GM12878 (cell line): Measurements from ENCODE around the gene AOPEP. TPM values are rescaled to one million over a fixed set of nuclear protein-coding genes. Genes with fewer than 3 reads are reported as not detected.

Experiments
- ATAC-seq: fragments of 200-7000 bp; cut with Tn5 transposase; 3 replicates; pipeline ENCODE4 v1.9.1; 2020; ENCODE audit warnings: mild to moderate bottlenecking, moderate library complexity
- BruUV-seq: library from RNA; stranded (reverse); fragments of 400-500 nt; replicated peaks from 2 replicates; lab custom pipeline; 2021; lab: Mats Ljungman, UMichigan
- CTCF ChIA-PET: fragments of 300-600 bp; sonication (Branson Sonifier 250); formaldehyde crosslinking; extraction: SDS; loops from one replicate; lab custom pipeline; 2021; ENCODE audit warnings: inconsistent platforms; lab: Yijun Ruan, JAX
- POLR2A ChIA-PET: fragments of 350-600 bp; formaldehyde crosslinking; extraction: SDS; loops from one replicate; lab custom pipeline; 2021; ENCODE audit warnings: inconsistent platforms; lab: Charles Lee
- RAD21 ChIA-PET: fragments of 300-600 bp; sonication (Branson Sonifier 250); formaldehyde crosslinking; loops from one replicate; lab custom pipeline; 2023; ENCODE audit warnings: antibody characterized with exemption; ENCODE audit not compliant: unreplicated experiment; lab: Charles Lee
- SMC1A ChIA-PET: fragments of 300-600 bp; sonication (Branson Sonifier 250); formaldehyde crosslinking; loops from one replicate; lab custom pipeline; 2023; ENCODE audit not compliant: unreplicated experiment, uncharacterized antibody; lab: Charles Lee
- DNase-seq: peaks from one replicate; pipeline ENCODE4 v3.0.0-alpha.2; 2011; ENCODE audit warnings: low read depth, low spot score
- FAIRE-seq: peaks from 3 replicates; lab custom pipeline; 2011; peaks lifted over from hg19 to GRCh38; lab: Jason Lieb, UNC
- H2AFZ ChIP-seq: 2 replicates; pipeline ENCODE4 v1.6.0; 2011; ENCODE audit warnings: low read depth, low read length, control low read depth; ENCODE audit not compliant: control insufficient read depth
- H3K27ac ChIP-seq: 2 replicates; pipeline ENCODE4 v1.5.1; 2011; ENCODE audit warnings: control low read depth; ENCODE audit not compliant: control insufficient read depth, insufficient read depth
- H3K27me3 ChIP-seq, 2 experiments: replicated peaks in 1 of 2; 2 replicates each; pipeline versions ENCODE4 v1.6.0 to v1.6.1; 2011; ENCODE audit warnings: low read length in 1 of 2; ENCODE audit not compliant: control insufficient read depth in 2 of 2, insufficient read depth in 2 of 2
- H3K36me3 ChIP-seq, 2 experiments: 2 replicates each; pipeline ENCODE4 v1.5.1; 2011; ENCODE audit warnings: low read length in 1 of 2; ENCODE audit not compliant: control insufficient read depth in 2 of 2, insufficient read depth in 2 of 2
- H3K4me1 ChIP-seq: 2 replicates; pipeline ENCODE4 v1.6.1; 2011; ENCODE audit warnings: mild to moderate bottlenecking, low read length, moderate library complexity, mixed read lengths; ENCODE audit not compliant: control insufficient read depth, insufficient read depth
- H3K4me2 ChIP-seq: 2 replicates; pipeline ENCODE4 v1.6.0; 2011; ENCODE audit warnings: control low read depth; ENCODE audit not compliant: control insufficient read depth, insufficient read depth
- H3K4me3 ChIP-seq: fragments of 200-600 bp; sonication (generic); 2 replicates; pipeline ENCODE4 v1.5.1; 2016
- H3K79me2 ChIP-seq: 2 replicates; pipeline ENCODE4 v1.6.0; 2011; ENCODE audit warnings: low read length; ENCODE audit not compliant: control insufficient read depth, insufficient read depth
- H3K9ac ChIP-seq: 2 replicates; pipeline ENCODE4 v1.8.0; 2011; ENCODE audit warnings: low read length, control low read depth, mixed read lengths; ENCODE audit not compliant: control insufficient read depth, insufficient read depth
- H3K9me3 ChIP-seq: replicated peaks from 3 replicates; pipeline ENCODE4 v1.5.1; 2011; ENCODE audit warnings: mild to moderate bottlenecking, low read length; ENCODE audit not compliant: control insufficient read depth, insufficient read depth
- H4K20me1 ChIP-seq: 2 replicates; pipeline ENCODE4 v1.6.0; 2011; ENCODE audit not compliant: control insufficient read depth, insufficient read depth
- BCL11A ChIP-seq: IDR thresholded peaks from 2 replicates; pipeline ENCODE4 v1.6.1; 2011; ENCODE audit warnings: low read depth, low read length
- CBX3 ChIP-seq: fragments of 200-600 bp; sonication (generic); IDR thresholded peaks from 2 replicates; pipeline ENCODE4 v1.6.1; 2016; ENCODE audit warnings: low read depth, borderline replicate concordance
- JUND ChIP-seq: IDR thresholded peaks from 2 replicates; pipeline ENCODE4 v1.6.1; 2012; ENCODE audit warnings: low read depth, mild to moderate bottlenecking, low read length, improper control_type of control experiment, moderate library complexity
- MTA3 ChIP-seq: IDR thresholded peaks from 2 replicates; pipeline ENCODE4 v1.6.1; 2012; ENCODE audit warnings: low read length, inconsistent platforms, borderline replicate concordance
- NRF1 ChIP-seq: conservative IDR thresholded peaks from 2 replicates; pipeline ENCODE4 v1.6.1; 2011; ENCODE audit warnings: mild to moderate bottlenecking, low read depth, low read length, improper control_type of control experiment
- POLR2A ChIP-seq: IDR thresholded peaks from 2 replicates; pipeline ENCODE4 v1.6.1; 2011; ENCODE audit warnings: low read depth, mild to moderate bottlenecking, low read length
- SMAD5 ChIP-seq: IDR thresholded peaks from 2 replicates; pipeline ENCODE4 v1.6.1; 2016; ENCODE audit warnings: antibody characterized with exemption, low read depth
- SREBF2 ChIP-seq: IDR thresholded peaks from 2 replicates; pipeline ENCODE4 v1.6.1; 2012; ENCODE audit warnings: mild to moderate bottlenecking, low read length
- YBX1 ChIP-seq: fragments of 450-650 bp; IDR thresholded peaks from 2 replicates; pipeline ENCODE4 v1.6.1; 2016; ENCODE audit warnings: antibody characterized with exemption
- ZNF274 ChIP-seq: IDR thresholded peaks from one replicate; pipeline ENCODE4 v1.8.0; 2011; ENCODE audit not compliant: insufficient read length, insufficient read depth
- WGBS: methylation state at CpG from one replicate; pipeline ENCODE4 v1.1.6; 2016; ENCODE audit warnings: low lambda C conversion rate; ENCODE audit not compliant: insufficient replicate concordance, insufficient coverage; ENCODE audit errors: missing lambda C conversion rate; 5-methylcytosine and 5-hydroxymethylcytosine counted together
- in situ Hi-C: fragments of 300-500 bp; cut with MboI; formaldehyde crosslinking; loops from 9 replicates; pipeline ENCODE4 v1.14.3; 2018; ENCODE audit warnings: mixed read lengths
- intact Hi-C: fragments of 100-400 bp; cut with micrococcal nuclease; formaldehyde crosslinking; loops from one replicate; pipeline ENCODE4 v1.14.2; 2022; ENCODE audit not compliant: unreplicated experiment
- polyA plus RNA-seq, 11 experiments: library from polyadenylated mRNA; depleted of rRNA in 4 of 11; unstranded in 6 of 11; stranded (reverse) in 5 of 11; fragments of >200 nt; fragmentation: Nextera tagmentation in 4 of 11; fragmentation: Illumina TruSeq in 1 of 11; extraction: Ambion mirVana in 4 of 11; extraction: Trizol in 1 of 11; gene quantifications; 1 replicate in 1 of 11; 2 replicates in 10 of 11; pipeline versions ENCODE4 v1.2.1 to v1.2.3, GENCODE V29; 2011 to 2016; ENCODE audit warnings: inconsistent platforms in 2 of 11, missing spikeins in 2 of 11, low read depth in 1 of 11
- total RNA-seq, 4 experiments: library from RNA; depleted of rRNA in 3 of 4; stranded (reverse); fragments of >200 nt in 3 of 4; fragmentation: Illumina TruSeq in 1 of 4; extraction: Trizol in 1 of 4; gene quantifications; 2 replicates each; pipeline versions ENCODE4 v1.2.1 to v1.2.3, GENCODE V29; 2013 to 2021
- TF ChIP-seq, protein P1 (sequence below): fragments of 450-650 bp; IDR thresholded peaks from 2 replicates; pipeline ENCODE4 v1.6.1; 2016; ENCODE audit warnings: mild to moderate bottlenecking, moderate library complexity, borderline replicate concordance
- TF ChIP-seq, protein P2 (sequence below): IDR thresholded peaks from 2 replicates; pipeline ENCODE4 v1.6.1; 2011; ENCODE audit warnings: mild to moderate bottlenecking, low read depth, low read length, moderate library complexity; ENCODE audit not compliant: insufficient replicate concordance
- TF ChIP-seq, protein P3 (sequence below): IDR thresholded peaks from 2 replicates; pipeline ENCODE4 v1.6.1; 2012; ENCODE audit warnings: low read depth, low read length, improper control_type of control experiment
- TF ChIP-seq, protein P4 (sequence below): fragments of 450-650 bp; IDR thresholded peaks from 2 replicates; pipeline ENCODE4 v1.6.1; 2017; ENCODE audit warnings: antibody characterized with exemption, mild to moderate bottlenecking, moderate library complexity

The AOPEP gene
- total and polyA plus RNA-seq, 10 of the 15 experiments (the other 5 are each of a cell fraction or from before 2014, with no cell fraction given): 2.3 to 16.9 (median 10.1) TPM

DNA sequence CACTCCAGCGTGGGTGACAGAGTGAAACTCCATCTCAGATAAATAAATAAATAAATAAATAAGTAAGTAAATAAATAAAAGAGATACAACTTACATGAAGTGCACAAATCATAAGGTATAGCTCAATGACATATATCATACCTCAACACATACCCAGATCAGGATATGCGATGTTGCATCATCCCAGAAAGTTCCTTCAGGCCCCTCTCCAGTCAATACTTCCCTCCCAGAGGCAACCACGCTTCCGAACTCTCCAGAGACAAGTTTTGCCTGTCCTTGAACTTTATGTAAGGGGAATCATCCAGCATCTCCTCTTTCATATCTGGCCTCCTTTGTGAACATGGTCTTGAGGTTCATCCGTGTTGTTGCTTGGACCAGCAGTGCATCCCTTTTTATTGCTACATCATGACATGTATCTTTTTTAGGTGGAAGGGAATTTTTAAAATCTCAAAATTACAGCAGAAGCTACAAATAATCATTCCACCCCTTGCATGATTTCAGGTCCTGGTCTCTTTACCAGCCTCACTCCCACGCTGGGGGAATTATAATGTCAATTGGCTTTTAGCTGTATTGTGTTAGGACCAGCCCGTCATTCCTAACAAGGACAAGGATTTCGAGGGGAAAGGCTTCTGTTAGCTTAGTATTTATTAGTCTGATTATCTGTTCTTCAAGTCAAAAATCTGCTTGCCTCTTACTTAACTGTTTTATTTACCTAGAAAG, 32.9 kb upstream of the AOPEP start (continued):
- TF ChIP-seq SREBF2: no peak
- TF ChIP-seq ZNF274: no peak

DNA sequence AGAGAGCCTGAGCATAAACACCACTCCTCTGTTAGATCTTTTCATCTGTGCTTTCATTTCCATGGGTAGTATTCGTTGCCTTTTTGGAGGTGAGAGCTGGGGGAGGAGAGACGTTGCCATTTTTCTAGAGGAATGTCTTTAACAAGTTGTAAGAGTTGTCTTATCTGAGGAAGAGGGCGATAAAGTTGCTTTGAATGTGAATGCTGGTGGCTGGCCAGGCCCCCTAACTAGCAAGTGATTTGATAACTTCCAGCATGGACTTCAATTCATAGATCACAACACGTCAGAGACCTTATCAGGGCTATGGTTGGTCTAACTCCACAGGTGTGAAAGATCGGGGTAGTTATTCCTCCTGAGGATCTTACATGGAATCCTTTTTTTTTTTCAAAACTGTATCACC, 30.0 kb upstream of the AOPEP start:
- Histone ChIP-seq H3K4me3 (no peak overlapping the region), H3K36me3 (no peaks in the 10 kb centered on the region), H3K4me2 (no peak overlapping the region), H3K4me1 (no peaks in the 10 kb centered on the region), H3K27ac (no peak overlapping the region), H3K79me2 (no peaks in the 10 kb centered on the region), H3K9me3 (no peaks in the 10 kb centered on the region), H2AFZ (no peak overlapping the region), H3K9ac (no peak overlapping the region), H4K20me1 (no peaks in the 10 kb centered on the region), H3K27me3 (peaks cover 0 to 2% of the 10 kb centered on the region in 2 experiments; a peak in 2 of 4 replicates)
- DNase-seq (no peak), FAIRE-seq (no peak), ATAC-seq (no peak)
- intact Hi-C loops: no loop called here
- ChIA-PET CTCF (interaction anchor here (0.6 to 2.7 kb wide), 6 partner anchors 15 to 507 kb away, joined by 3 to 13 read pairs (median 3); no protein-coding TSS in a partner anchor), RAD21 (interaction anchor here (1.1 kb wide), 1 partner anchor 15 kb away, joined by 3 read pairs; no protein-coding TSS in a partner anchor), SMC1A (interaction anchor here (1.6 kb wide), 1 partner anchor 430 kb away, joined by 3 read pairs; no protein-coding TSS in a partner anchor), POLR2A (no interaction called here)
- in situ Hi-C loops: loop anchor here (25.0 kb wide), 1 partner anchor 1516 kb away; no protein-coding TSS in a partner anchor
- 21% methylated on average over 5 of the region's 5 CpGs for WGBS
- BruUV-seq: no TSS peak
- TF ChIP-seq, protein P1, sequence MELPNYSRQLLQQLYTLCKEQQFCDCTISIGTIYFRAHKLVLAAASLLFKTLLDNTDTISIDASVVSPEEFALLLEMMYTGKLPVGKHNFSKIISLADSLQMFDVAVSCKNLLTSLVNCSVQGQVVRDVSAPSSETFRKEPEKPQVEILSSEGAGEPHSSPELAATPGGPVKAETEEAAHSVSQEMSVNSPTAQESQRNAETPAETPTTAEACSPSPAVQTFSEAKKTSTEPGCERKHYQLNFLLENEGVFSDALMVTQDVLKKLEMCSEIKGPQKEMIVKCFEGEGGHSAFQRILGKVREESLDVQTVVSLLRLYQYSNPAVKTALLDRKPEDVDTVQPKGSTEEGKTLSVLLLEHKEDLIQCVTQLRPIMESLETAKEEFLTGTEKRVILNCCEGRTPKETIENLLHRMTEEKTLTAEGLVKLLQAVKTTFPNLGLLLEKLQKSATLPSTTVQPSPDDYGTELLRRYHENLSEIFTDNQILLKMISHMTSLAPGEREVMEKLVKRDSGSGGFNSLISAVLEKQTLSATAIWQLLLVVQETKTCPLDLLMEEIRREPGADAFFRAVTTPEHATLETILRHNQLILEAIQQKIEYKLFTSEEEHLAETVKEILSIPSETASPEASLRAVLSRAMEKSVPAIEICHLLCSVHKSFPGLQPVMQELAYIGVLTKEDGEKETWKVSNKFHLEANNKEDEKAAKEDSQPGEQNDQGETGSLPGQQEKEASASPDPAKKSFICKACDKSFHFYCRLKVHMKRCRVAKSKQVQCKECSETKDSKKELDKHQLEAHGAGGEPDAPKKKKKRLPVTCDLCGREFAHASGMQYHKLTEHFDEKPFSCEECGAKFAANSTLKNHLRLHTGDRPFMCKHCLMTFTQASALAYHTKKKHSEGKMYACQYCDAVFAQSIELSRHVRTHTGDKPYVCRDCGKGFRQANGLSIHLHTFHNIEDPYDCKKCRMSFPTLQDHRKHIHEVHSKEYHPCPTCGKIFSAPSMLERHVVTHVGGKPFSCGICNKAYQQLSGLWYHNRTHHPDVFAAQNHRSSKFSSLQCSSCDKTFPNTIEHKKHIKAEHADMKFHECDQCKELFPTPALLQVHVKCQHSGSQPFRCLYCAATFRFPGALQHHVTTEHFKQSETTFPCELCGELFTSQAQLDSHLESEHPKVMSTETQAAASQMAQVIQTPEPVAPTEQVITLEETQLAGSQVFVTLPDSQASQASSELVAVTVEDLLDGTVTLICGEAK: no peak
- TF ChIP-seq, protein P2, sequence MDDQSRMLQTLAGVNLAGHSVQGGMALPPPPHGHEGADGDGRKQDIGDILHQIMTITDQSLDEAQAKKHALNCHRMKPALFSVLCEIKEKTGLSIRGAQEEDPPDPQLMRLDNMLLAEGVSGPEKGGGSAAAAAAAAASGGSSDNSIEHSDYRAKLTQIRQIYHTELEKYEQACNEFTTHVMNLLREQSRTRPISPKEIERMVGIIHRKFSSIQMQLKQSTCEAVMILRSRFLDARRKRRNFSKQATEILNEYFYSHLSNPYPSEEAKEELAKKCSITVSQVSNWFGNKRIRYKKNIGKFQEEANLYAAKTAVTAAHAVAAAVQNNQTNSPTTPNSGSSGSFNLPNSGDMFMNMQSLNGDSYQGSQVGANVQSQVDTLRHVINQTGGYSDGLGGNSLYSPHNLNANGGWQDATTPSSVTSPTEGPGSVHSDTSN: no peak
- TF ChIP-seq SMAD5: no peak
- no peak for TF ChIP-seq YBX1
- TF ChIP-seq, protein P3, sequence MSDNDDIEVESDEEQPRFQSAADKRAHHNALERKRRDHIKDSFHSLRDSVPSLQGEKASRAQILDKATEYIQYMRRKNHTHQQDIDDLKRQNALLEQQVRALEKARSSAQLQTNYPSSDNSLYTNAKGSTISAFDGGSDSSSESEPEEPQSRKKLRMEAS: no peak
- no peak for TF ChIP-seq NRF1
- TF ChIP-seq MTA3: no peak
- TF ChIP-seq CBX3: no peak
- TF ChIP-seq JUND: no peak
- TF ChIP-seq POLR2A: no peak
- TF ChIP-seq, protein P4, sequence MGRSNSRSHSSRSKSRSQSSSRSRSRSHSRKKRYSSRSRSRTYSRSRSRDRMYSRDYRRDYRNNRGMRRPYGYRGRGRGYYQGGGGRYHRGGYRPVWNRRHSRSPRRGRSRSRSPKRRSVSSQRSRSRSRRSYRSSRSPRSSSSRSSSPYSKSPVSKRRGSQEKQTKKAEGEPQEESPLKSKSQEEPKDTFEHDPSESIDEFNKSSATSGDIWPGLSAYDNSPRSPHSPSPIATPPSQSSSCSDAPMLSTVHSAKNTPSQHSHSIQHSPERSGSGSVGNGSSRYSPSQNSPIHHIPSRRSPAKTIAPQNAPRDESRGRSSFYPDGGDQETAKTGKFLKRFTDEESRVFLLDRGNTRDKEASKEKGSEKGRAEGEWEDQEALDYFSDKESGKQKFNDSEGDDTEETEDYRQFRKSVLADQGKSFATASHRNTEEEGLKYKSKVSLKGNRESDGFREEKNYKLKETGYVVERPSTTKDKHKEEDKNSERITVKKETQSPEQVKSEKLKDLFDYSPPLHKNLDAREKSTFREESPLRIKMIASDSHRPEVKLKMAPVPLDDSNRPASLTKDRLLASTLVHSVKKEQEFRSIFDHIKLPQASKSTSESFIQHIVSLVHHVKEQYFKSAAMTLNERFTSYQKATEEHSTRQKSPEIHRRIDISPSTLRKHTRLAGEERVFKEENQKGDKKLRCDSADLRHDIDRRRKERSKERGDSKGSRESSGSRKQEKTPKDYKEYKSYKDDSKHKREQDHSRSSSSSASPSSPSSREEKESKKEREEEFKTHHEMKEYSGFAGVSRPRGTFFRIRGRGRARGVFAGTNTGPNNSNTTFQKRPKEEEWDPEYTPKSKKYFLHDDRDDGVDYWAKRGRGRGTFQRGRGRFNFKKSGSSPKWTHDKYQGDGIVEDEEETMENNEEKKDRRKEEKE: no peak
- TF ChIP-seq BCL11A: no peak
